Endothelial cell of umbilical vein (primary cell): Measurements from ENCODE around the gene CFL2. TPM values are rescaled to one million over a fixed set of nuclear protein-coding genes. Genes with fewer than 3 reads are reported as not detected.
A peak's percentile ranks its signal among the peaks of the same experiment; 100 is the strongest.

ENCODE experiments used
- BruUV-seq: library from RNA; stranded (reverse); fragments of 400-500 nt; replicated peaks from 2 replicates; lab custom pipeline; 2021; lab: Mats Ljungman, UMichigan
- CTCF ChIA-PET: fragments of 300-600, 350-600 bp; sonication (Branson Sonifier 250); formaldehyde crosslinking; loops from one replicate; lab custom pipeline; 2021; ENCODE audit warnings: antibody characterized with exemption, inconsistent platforms; lab: Charles Lee
- POLR2A ChIA-PET: fragments of 300-600, 350-600 bp; sonication (Branson Sonifier 250); formaldehyde crosslinking; loops from one replicate; lab custom pipeline; 2021; ENCODE audit warnings: antibody characterized with exemption, inconsistent platforms; lab: Charles Lee
- DNase-seq: peaks from one replicate; pipeline ENCODE4 v3.0.0-alpha.2; 2011; ENCODE audit warnings: low read depth, low spot score
- FAIRE-seq: peaks from 2 replicates; lab custom pipeline; 2011; peaks lifted over from hg19 to GRCh38; lab: Jason Lieb, UNC
- H2AFZ ChIP-seq: 2 replicates; pipeline ENCODE4 v1.6.0; 2012; ENCODE audit warnings: low read depth, low read length, control low read depth, inconsistent platforms
- H3K27ac ChIP-seq: 2 replicates; pipeline ENCODE4 v1.5.1; 2011; ENCODE audit warnings: low read depth, mild to moderate bottlenecking, control low read depth, low read length, moderate library complexity; ENCODE audit not compliant: insufficient read depth
- H3K27me3 ChIP-seq, 2 experiments: 2 replicates each; pipeline versions ENCODE4 v1.6.0 to v1.6.1; 2011; ENCODE audit warnings: low read length in 2 of 2, mixed read lengths in 1 of 2; ENCODE audit not compliant: control insufficient read depth in 2 of 2, insufficient read depth in 2 of 2
- H3K36me3 ChIP-seq, 2 experiments: 2 replicates in 1 of 2; 3 replicates in 1 of 2; pipeline ENCODE4 v1.5.1; 2011; ENCODE audit warnings: low read length in 2 of 2, mild to moderate bottlenecking in 1 of 2, moderate library complexity in 1 of 2; ENCODE audit not compliant: control insufficient read depth in 2 of 2, insufficient read depth in 2 of 2; ENCODE audit errors: extremely low read depth in 1 of 2
- H3K4me1 ChIP-seq: 3 replicates; pipeline ENCODE4 v1.5.1; 2011; ENCODE audit warnings: mild to moderate bottlenecking, low read length; ENCODE audit not compliant: control insufficient read depth, insufficient read depth; ENCODE audit errors: extremely low read depth
- H3K4me2 ChIP-seq: 2 replicates; pipeline ENCODE4 v1.6.1; 2011; ENCODE audit warnings: low read length, control low read depth, mixed read lengths; ENCODE audit not compliant: insufficient read depth
- H3K4me3 ChIP-seq, 3 experiments: fragments of 200-600 bp in 1 of 3; sonication (generic), shearing (Covaris generic) in 1 of 3; replicated peaks in 1 of 3; 2 replicates each; pipeline ENCODE4 v1.5.1; 2011 to 2016; ENCODE audit warnings: control low read depth in 3 of 3, low read length in 3 of 3, mild to moderate bottlenecking in 2 of 3, inconsistent platforms in 1 of 3, low read depth in 1 of 3, moderate library complexity in 1 of 3; ENCODE audit not compliant: insufficient read depth in 1 of 3
- H3K79me2 ChIP-seq: 2 replicates; pipeline ENCODE4 v1.6.0; 2012; ENCODE audit warnings: low read length, inconsistent platforms; ENCODE audit not compliant: control insufficient read depth, insufficient read depth
- H3K9ac ChIP-seq: replicated peaks from 2 replicates; pipeline ENCODE3; 2011; ENCODE audit warnings: low read length, control low read depth; ENCODE audit not compliant: insufficient read depth; ENCODE audit errors: extremely low read depth
- H3K9me1 ChIP-seq: replicated peaks from 3 replicates; pipeline ENCODE4 v1.6.0; 2011; ENCODE audit warnings: mild to moderate bottlenecking, low read length; ENCODE audit not compliant: control insufficient read depth, insufficient read depth; ENCODE audit errors: extremely low read depth
- H3K9me3 ChIP-seq: replicated peaks from 2 replicates; pipeline ENCODE4 v1.5.1; 2012; ENCODE audit warnings: low read length, inconsistent platforms; ENCODE audit not compliant: control insufficient read depth, insufficient read depth
- H4K20me1 ChIP-seq: replicated peaks from 2 replicates; pipeline ENCODE3; 2011; ENCODE audit warnings: mild to moderate bottlenecking, low read length; ENCODE audit not compliant: control insufficient read depth, insufficient read depth; ENCODE audit errors: extremely low read depth
- CTCF ChIP-seq, 2 donors: IDR thresholded peaks; 1 replicate in 1 of 2; 2 replicates in 1 of 2; pipeline ENCODE4 v1.5.1; 2011; ENCODE audit warnings: low read length in 2 of 2, mild to moderate bottlenecking in 2 of 2, moderate library complexity in 2 of 2, control low read depth in 1 of 2, inconsistent platforms in 1 of 2, low read depth in 1 of 2; ENCODE audit not compliant: insufficient read depth in 1 of 2; ENCODE audit errors: extremely low read depth in 1 of 2
- EZH2 ChIP-seq: IDR thresholded peaks from 2 replicates; pipeline ENCODE4 v1.6.1; 2012; ENCODE audit warnings: borderline replicate concordance, low read depth, mild to moderate bottlenecking, moderate library complexity, low read length, inconsistent platforms; ENCODE audit not compliant: severe bottlenecking
- FOS ChIP-seq: IDR thresholded peaks from 2 replicates; pipeline ENCODE4 v1.6.1; 2011; ENCODE audit warnings: mild to moderate bottlenecking, low read length, moderate library complexity, borderline replicate concordance; ENCODE audit not compliant: insufficient read depth
- GATA2 ChIP-seq: IDR thresholded peaks from 2 replicates; pipeline ENCODE4 v1.7.0; 2011; ENCODE audit warnings: low read depth, mild to moderate bottlenecking, moderate library complexity, mixed read lengths, low read length; ENCODE audit not compliant: insufficient read length, insufficient read depth
- JUN ChIP-seq: IDR thresholded peaks from 2 replicates; pipeline ENCODE4 v1.6.1; 2011; ENCODE audit warnings: borderline replicate concordance, low read depth; ENCODE audit not compliant: insufficient read length, insufficient read depth
- MAX ChIP-seq: IDR thresholded peaks from 2 replicates; pipeline ENCODE4 v1.6.1; 2011; ENCODE audit not compliant: insufficient read depth, insufficient read length
- MYC ChIP-seq: IDR thresholded peaks from one replicate; pipeline ENCODE4 v1.6.1; 2011; ENCODE audit warnings: mild to moderate bottlenecking, low read depth, low read length
- POLR2A ChIP-seq: IDR thresholded peaks from 2 replicates; pipeline ENCODE4 v1.6.1; 2012; ENCODE audit warnings: low read depth, mild to moderate bottlenecking, control low read depth, low read length
- POLR2AphosphoS5 ChIP-seq: IDR thresholded peaks from 2 replicates; pipeline ENCODE4 v1.6.1; 2012; ENCODE audit warnings: low read depth, mild to moderate bottlenecking, control low read depth, low read length, moderate library complexity; ENCODE audit not compliant: insufficient read depth
- dilution Hi-C: fragments of 300-500 bp; cut with MboI; formaldehyde crosslinking; loops from one replicate; pipeline ENCODE4 v1.15.0; 2019; ENCODE audit warnings: low sequenced_read_pairs; ENCODE audit not compliant: extremely low pct_ligation_motif_present
- intact Hi-C: fragments of 100-400 bp; cut with micrococcal nuclease; formaldehyde crosslinking; loops from one replicate; pipeline ENCODE4 v1.10.0; 2022
- polyA plus RNA-seq, 4 experiments: library from polyadenylated mRNA; depleted of rRNA in 3 of 4; stranded (reverse) in 3 of 4; unstranded in 1 of 4; fragments of >200 nt; gene quantifications; 2 replicates each; pipeline versions ENCODE4 v1.2.1 to v1.2.3, GENCODE V29; 2011 to 2012; ENCODE audit warnings: missing spikeins in 1 of 4
- total RNA-seq: library from RNA; stranded (reverse); gene quantifications from 2 replicates; pipeline ENCODE4 v1.2.3, GENCODE V29; 2021

Gene CFL2
- total and polyA plus RNA-seq, 2 donors (not counting 3 experiments of a cell fraction or from before 2014, with no cell fraction given), result 42.8 to 98.1 TPM

DNA sequence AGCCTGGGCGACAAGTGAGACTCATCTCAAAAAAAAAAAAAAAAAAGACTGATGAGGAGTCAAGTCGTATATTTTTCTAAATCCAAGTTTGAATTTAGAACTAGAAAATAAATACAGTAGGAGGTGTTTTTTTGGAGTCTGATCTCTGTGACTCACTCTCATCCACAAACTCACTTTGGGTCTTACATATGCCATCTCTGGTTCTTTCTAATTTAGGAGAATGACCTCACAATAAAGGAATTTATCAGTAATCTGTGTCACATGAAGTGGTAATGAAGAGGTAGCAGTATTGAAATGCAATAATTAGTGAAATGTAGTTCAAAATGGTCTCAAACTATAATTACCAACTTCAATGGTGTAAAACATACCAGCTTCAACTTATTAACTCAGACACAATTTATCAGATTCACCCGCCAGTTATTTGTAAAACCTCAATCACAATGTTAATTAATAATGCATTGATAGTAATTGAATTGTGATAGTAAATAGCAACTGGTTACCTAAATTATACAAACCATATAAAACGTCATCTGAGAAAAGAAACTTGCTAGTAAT lies 4.4 kb upstream of the CFL2 start:
- CTCF ChIA-PET, result no interaction called here
- Histone ChIP-seq H2AFZ (no peak overlapping the region), H3K9ac (no peak overlapping the region), H3K4me3 (no peak overlapping the region), H3K27me3 (no peaks in the 10 kb centered on the region), H3K27ac (no peak overlapping the region), H3K9me1 (no peaks in the 10 kb centered on the region), H3K79me2 (peaks cover 4% of the 10 kb centered on the region), H4K20me1 (no peaks in the 10 kb centered on the region), H3K4me1 (peaks cover 7% of the 10 kb centered on the region), H3K4me2 (no peak overlapping the region), H3K36me3 (no peaks in the 10 kb centered on the region), H3K9me3 (no peaks in the 10 kb centered on the region)
- dilution Hi-C loops, result no loop called here
- no peak for DNase-seq
- no peak for FAIRE-seq
- intact Hi-C loops, result no loop called here
- TF ChIP-seq JUN, result peak; percentile 42
- no peak for TF ChIP-seq GATA2
- BruUV-seq, result no TSS peak
- POLR2A ChIA-PET, result no interaction called here

DNA sequence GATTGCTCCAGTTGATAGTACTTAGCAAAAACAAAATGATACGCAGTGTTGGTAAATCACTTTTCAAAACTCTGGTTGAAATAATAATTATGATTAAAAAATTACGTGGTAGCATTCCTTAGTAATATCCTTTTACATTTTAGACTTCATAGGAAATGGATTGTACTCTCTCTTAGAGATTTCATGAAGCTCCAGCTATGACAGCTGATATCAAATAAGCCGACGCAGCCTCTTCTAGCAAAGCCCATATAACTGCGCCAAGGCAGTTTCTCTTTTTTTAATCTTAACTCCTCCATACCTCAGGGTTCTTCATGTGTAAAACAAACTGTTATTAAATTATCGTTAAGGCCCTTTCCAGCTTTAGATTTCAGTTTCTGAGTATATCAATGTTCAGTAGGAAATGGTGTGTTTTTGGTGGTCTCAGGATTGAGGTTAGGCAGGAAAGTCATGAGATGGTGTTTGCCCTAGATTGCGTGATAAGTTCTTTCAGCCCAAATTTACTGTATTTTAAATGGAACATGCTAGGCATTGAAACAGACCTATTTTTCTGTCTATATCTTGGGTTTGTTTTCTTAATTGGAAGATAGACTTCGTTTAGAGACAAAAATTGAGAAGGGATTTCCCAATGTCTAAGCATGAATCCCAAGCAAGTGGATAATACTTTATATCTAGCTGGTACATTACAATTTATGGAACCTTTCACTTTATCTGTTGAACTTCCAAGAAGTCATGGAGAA lies 902 bp upstream of the CFL2 start:
- TF ChIP-seq POLR2A (no peak), MYC (no peak), GATA2 (no peak), CTCF (IDR thresholded peaks at IDR 0.05; ENCODE audit: extremely low read depth in 1 of 2, insufficient read depth in 1 of 2, low read depth in 1 of 2, low read length in 2 of 2) (no peak), EZH2 (no peak), POLR2AphosphoS5 (no peak), JUN (no peak), MAX (no peak), FOS (no peak)
- CTCF ChIA-PET, result interaction anchor here (1.0 to 3.4 kb wide), 5 partner anchors 7 to 42 kb away, joined by 3 to 32 read pairs (median 4); no protein-coding TSS in a partner anchor
- Histone ChIP-seq H4K20me1 (no peaks in the 10 kb centered on the region), H3K9me3 (no peaks in the 10 kb centered on the region), H3K79me2 (peaks cover 24% of the 10 kb centered on the region), H3K4me3 (peak overlapping the region; percentile 60 to 82 (median 65)), H3K27ac (peak overlapping the region; percentile 53), H3K27me3 (no peaks in the 10 kb centered on the region), H3K4me2 (peak overlapping the region; percentile 83), H3K9ac (peak overlapping the region; percentile 95), H3K36me3 (peaks cover 0 to 8% of the 10 kb centered on the region in 2 experiments), H2AFZ (peak overlapping the region; percentile 89), H3K9me1 (no peaks in the 10 kb centered on the region), H3K4me1 (peaks cover 23% of the 10 kb centered on the region)
- POLR2A ChIA-PET, result interaction anchor here (0.8 kb wide), 1 partner anchor 15 kb away, joined by 10 read pairs; no protein-coding TSS in a partner anchor
- BruUV-seq, result no TSS peak
- dilution Hi-C loops, result no loop called here
- intact Hi-C loops, result no loop called here
- DNase-seq, result no peak
- no peak for FAIRE-seq
